HG03469 (cell line): Measurements from ENCODE around the gene PRKN.

Experiments
- ATAC-seq: cut with Tn5 transposase; IDR thresholded peaks from one replicate; pipeline ENCODE4 v1.9.1; 2021; ENCODE audit warnings: mild to moderate bottlenecking, moderate library complexity, moderate number of reproducible peaks; ENCODE audit not compliant: unreplicated experiment

Gene PRKN

GRCh38 chr6:162621246-162621645 lies 106.3 kb downstream of the PRKN start:
- ATAC-seq, result no peak

- ATAC-seq, result no peak
Measured at GRCh38 chr6:162620073-162620472, 107.5 kb downstream of the PRKN start.

- ATAC-seq, result no peak
Measured at GRCh38 chr6:162618448-162619002, 109.0 kb downstream of the PRKN start.

GRCh38 chr6:162615016-162615705 lies 112.4 kb downstream of the PRKN start:
- ATAC-seq, result no peak

- no peak for ATAC-seq
Measured at GRCh38 chr6:162613310-162613709, 114.3 kb downstream of the PRKN start.

GRCh38 chr6:162612613-162613012 lies 115.0 kb downstream of the PRKN start:
- no peak for ATAC-seq

- ATAC-seq, result no peak
Measured at GRCh38 chr6:162610351-162610750, 117.2 kb downstream of the PRKN start.

- ATAC-seq, result no peak
Measured at GRCh38 chr6:162605881-162606280, 121.7 kb downstream of the PRKN start.

GRCh38 chr6:162603231-162604015 lies 124.1 kb downstream of the PRKN start:
- no peak for ATAC-seq

- ATAC-seq, result no peak
Measured at GRCh38 chr6:162602759-162603158, 124.8 kb downstream of the PRKN start.

GRCh38 chr6:162596676-162597075 lies 130.9 kb downstream of the PRKN start:
- ATAC-seq, result no peak

- ATAC-seq, result no peak
Measured at GRCh38 chr6:162591517-162591916, 136.0 kb downstream of the PRKN start.

- no peak for ATAC-seq
Measured at GRCh38 chr6:162581988-162582780, 145.4 kb downstream of the PRKN start.

GRCh38 chr6:162580619-162581018 lies 146.9 kb downstream of the PRKN start:
- ATAC-seq, result no peak

GRCh38 chr6:162576016-162576415 lies 151.6 kb downstream of the PRKN start:
- ATAC-seq, result no peak

GRCh38 chr6:162572240-162572639 lies 155.3 kb downstream of the PRKN start:
- no peak for ATAC-seq

GRCh38 chr6:162568266-162568665 lies 159.3 kb downstream of the PRKN start:
- ATAC-seq, result no peak

- no peak for ATAC-seq
Measured at GRCh38 chr6:162562041-162562440, 165.5 kb downstream of the PRKN start.

- no peak for ATAC-seq
Measured at GRCh38 chr6:162560891-162561290, 166.7 kb downstream of the PRKN start.

- ATAC-seq, result no peak
Measured at GRCh38 chr6:162554531-162554930, 173.0 kb downstream of the PRKN start.

- no peak for ATAC-seq
Measured at GRCh38 chr6:162546905-162547304, 180.7 kb downstream of the PRKN start.
